ENCODE data around the gene FOXE1. TPM values are rescaled to one million over a fixed set of nuclear protein-coding genes. Genes with fewer than 3 reads are reported as not detected.

Gene FOXE1
- total RNA-seq, 1 donor from 2014 or later = not detected

- peak; percentile 17 to 20 for DNase-seq (ENCODE audit: low read depth in 2 of 2)
Measured at GRCh38 chr9:97848480-97849237, 4.4 kb upstream of the FOXE1 start.

GRCh38 chr9:97849980-97850379 lies 3.0 kb upstream of the FOXE1 start:
- no peak for DNase-seq (ENCODE audit: low read depth in 2 of 2)

- no peak for DNase-seq (ENCODE audit: low read depth in 2 of 2)
Measured at GRCh38 chr9:97850746-97851445, 2.1 kb upstream of the FOXE1 start.

- no peak for DNase-seq (ENCODE audit: low read depth in 2 of 2)
Measured at GRCh38 chr9:97851446-97851883, 1.6 kb upstream of the FOXE1 start.

GRCh38 chr9:97852001-97852398 lies 1.0 kb upstream of the FOXE1 start:
- DNase-seq (ENCODE audit: low read depth in 2 of 2) = no peak

GRCh38 chr9:97852399-97853055 lies 499 bp upstream of the FOXE1 start:
- DNase-seq (ENCODE audit: low read depth in 2 of 2) = no peak

GRCh38 chr9:97853844-97854695 lies 1.0 kb downstream of the FOXE1 start:
- DNase-seq (ENCODE audit: low read depth in 2 of 2) = peak in 1 of 2 donors; percentile 42

GRCh38 chr9:97854696-97855485 lies 1.9 kb downstream of the FOXE1 start:
- DNase-seq (ENCODE audit: low read depth in 2 of 2) = no peak

GRCh38 chr9:97855486-97855875 lies 2.5 kb downstream of the FOXE1 start:
- DNase-seq (ENCODE audit: low read depth in 2 of 2) = no peak

GRCh38 chr9:97855899-97856298 lies 2.9 kb downstream of the FOXE1 start:
- DNase-seq (ENCODE audit: low read depth in 2 of 2) = no peak

GRCh38 chr9:97856857-97857605 lies 4.0 kb downstream of the FOXE1 start:
- DNase-seq (ENCODE audit: low read depth in 2 of 2) = no peak

GRCh38 chr9:97857606-97858392 lies 4.8 kb downstream of the FOXE1 start:
- DNase-seq (ENCODE audit: low read depth in 2 of 2) = no peak

- DNase-seq (ENCODE audit: low read depth in 2 of 2) = no peak
Measured at GRCh38 chr9:97858393-97858713, 5.3 kb downstream of the FOXE1 start.

GRCh38 chr9:97858826-97859225 lies 5.8 kb downstream of the FOXE1 start:
- no peak for DNase-seq (ENCODE audit: low read depth in 2 of 2)

GRCh38 chr9:97859346-97859745 lies 6.3 kb downstream of the FOXE1 start:
- no peak for DNase-seq (ENCODE audit: low read depth in 2 of 2)

- DNase-seq (ENCODE audit: low read depth in 2 of 2) = no peak
Measured at GRCh38 chr9:97860451-97861147, 7.6 kb downstream of the FOXE1 start.

- DNase-seq (ENCODE audit: low read depth in 2 of 2) = no peak
Measured at GRCh38 chr9:97861148-97861475, 8.1 kb downstream of the FOXE1 start.

GRCh38 chr9:97863314-97863713 lies 10.3 kb downstream of the FOXE1 start:
- DNase-seq (ENCODE audit: low read depth in 2 of 2) = no peak

GRCh38 chr9:97864396-97864795 lies 11.4 kb downstream of the FOXE1 start:
- DNase-seq (ENCODE audit: low read depth in 2 of 2) = no peak
